NCI-H146 treated with DMSO at 0.1 percent for 48 hours (cell line): ENCODE measurements around the gene DYNLT2.

Source experiments
- DNase-seq: peaks from one replicate; lab custom pipeline; 2025; ENCODE audit not compliant: unreplicated experiment; lab: John Stamatoyannopoulos, UW

Gene DYNLT2, protein sequence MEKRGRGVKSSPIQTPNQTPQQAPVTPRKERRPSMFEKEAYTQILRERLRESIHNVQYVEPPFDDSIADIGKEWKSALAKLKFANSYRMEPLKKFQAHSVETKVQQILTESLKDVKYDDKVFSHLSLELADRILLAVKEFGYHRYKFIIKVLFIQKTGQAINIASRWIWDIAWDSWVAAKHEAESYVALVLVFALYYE

DNA sequence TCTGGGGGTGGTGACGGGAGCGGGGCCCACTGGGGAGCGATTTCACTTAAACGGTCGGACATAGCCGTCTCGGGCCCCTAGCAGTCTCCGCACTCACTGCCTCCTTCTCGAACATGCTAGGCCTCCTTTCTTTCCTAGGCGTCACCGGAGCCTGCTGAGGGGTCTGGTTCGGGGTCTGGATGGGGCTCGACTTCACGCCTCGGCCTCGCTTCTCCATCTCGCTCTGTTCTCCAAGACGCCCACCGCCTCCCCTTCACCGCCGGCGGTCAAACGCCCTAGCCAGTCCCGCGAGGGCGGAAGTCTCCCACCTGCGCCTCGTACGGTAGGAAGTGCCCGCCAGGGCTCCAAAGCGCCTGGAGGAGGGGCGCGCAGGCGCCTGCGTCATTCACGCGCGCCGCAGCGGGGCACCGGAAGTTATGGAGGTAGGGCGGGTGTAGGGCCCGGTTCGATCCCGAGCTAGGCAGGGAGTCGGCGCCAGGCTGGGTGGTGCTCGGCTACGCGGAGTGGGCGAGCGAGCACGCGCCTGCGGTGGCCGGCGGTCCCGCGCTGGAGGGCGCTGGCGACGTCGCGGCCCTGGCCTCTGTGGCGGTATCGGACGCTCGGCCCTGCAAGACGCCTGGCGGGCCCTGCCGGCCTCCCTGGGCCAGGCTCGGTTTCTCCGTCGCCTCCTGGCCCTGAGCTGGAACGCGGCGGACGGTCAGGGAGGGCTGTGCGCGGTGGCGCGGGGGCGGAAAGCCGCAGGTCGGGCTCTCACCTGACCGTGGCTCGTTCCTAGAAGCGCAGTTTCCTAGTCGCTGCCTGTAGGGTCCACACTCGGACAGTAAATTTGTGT, at the start of gene DYNLT2, which contains the start of gene ERMARD:
DYNLT2 (minus strand) TSS at position 331 of the 832 bp plus-strand sequence; CDS start at position 217, 114 bp downstream.
ERMARD (plus strand) TSS at position 381 of the 832 bp plus-strand sequence; CDS start at position 417, 36 bp downstream.
- peak; percentile 96 for DNase-seq

GRCh38 chr6:169800668-169801395, 49.5 kb upstream of the DYNLT2 start:
- peak; percentile 65 for DNase-seq

- DNase-seq: no peak
Observed at GRCh38 chr6:169800116-169800667, 48.8 kb upstream of the DYNLT2 start.

GRCh38 chr6:169799474-169799926, 48.1 kb upstream of the DYNLT2 start:
- peak; percentile 35 for DNase-seq

DNA sequence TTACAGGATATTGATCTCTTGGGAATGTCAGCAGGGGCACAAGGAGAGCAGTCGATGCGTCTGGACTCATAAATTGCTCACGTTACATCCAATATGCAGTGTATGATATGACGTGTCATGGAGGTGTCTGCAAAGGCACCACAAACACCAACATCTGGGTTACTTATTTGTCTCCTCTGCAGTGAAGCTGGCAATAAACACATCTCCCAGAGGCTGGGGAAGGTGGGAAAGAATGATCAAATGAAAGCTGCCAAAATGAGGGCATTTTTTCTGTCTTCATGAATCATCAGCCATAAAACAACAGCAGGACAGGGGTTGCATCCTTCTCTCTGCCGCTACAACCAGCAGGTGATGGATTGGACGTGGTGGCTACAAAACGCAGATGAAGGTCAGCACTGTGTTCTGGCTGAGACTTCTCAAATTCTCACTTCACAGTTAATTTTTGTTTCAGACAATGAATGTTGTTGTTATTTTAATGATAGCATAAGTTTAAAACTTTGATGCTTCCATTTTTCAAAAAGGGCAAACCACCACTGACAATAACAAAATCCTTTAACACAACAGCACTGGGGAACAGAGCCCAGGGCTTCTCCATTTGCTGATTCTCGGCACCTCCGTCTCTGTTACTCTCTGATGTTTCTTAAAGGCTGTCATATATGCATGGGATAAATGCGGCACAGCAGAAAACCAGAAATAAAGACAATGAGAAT, 47.5 kb upstream of the DYNLT2 start:
- no peak for DNase-seq

DNA sequence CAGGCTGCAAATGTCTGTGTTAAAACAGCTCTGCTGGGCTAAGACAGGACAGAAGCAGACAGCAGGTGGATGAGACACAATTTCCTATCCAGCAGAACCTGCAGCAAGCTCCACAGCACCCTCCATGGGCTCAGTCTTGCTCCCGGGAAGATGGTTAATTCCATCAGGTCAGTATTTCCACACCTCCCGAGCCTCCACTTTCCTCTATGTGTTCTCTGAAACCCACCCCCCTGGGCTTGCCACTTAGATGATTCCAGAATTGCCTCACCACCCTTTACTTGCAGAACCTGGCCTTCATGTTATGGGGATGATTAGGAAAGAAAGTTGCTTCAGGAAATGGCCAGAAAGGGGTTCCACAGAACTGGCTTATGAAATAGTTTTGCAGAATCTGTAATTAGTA, 43.8 kb upstream of the DYNLT2 start:
- no peak for DNase-seq

DNA sequence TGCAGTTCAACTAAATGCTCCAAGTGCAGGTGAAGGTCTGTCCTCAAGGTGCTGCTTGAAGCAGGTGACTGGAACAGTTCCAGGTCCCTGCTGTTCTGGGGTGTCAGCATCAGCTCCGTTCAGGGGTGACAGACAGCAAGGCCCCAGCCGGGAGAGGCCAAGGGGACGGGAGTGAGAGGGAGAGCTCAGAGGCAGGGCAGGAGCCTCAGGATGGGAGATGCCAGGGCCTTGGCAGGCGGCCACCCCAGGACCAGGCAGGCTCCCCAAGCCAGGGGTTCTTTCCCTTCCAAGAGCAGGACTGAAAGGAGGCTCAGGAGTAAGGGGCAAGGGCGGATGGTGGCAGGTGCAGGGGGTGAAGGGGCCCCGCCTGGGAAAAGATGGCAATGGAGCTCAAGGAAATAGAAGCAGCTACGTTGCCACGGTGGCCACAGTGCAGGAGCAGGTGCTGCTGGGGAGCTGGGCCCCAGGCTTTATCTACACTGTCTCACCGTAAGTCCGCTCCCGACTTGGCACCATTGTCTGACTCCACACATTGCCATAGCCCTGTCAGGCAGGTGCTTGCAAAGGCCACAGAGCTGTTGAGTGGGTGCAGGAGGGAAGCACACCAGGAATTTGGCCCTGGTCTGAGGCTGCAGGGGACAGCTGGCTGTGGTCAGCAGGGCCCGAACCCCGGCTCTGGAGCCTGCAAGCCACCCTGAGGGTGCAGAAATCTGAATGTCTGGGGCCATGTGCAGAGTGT, 43.1 kb upstream of the DYNLT2 start:
- peak; percentile 45 for DNase-seq

GRCh38 chr6:169793408-169793807, 42.0 kb upstream of the DYNLT2 start:
- no peak for DNase-seq

GRCh38 chr6:169792306-169793015, 41.1 kb upstream of the DYNLT2 start:
- DNase-seq: no peak

- DNase-seq: no peak
Observed at GRCh38 chr6:169791721-169792131, 40.4 kb upstream of the DYNLT2 start.

DNA sequence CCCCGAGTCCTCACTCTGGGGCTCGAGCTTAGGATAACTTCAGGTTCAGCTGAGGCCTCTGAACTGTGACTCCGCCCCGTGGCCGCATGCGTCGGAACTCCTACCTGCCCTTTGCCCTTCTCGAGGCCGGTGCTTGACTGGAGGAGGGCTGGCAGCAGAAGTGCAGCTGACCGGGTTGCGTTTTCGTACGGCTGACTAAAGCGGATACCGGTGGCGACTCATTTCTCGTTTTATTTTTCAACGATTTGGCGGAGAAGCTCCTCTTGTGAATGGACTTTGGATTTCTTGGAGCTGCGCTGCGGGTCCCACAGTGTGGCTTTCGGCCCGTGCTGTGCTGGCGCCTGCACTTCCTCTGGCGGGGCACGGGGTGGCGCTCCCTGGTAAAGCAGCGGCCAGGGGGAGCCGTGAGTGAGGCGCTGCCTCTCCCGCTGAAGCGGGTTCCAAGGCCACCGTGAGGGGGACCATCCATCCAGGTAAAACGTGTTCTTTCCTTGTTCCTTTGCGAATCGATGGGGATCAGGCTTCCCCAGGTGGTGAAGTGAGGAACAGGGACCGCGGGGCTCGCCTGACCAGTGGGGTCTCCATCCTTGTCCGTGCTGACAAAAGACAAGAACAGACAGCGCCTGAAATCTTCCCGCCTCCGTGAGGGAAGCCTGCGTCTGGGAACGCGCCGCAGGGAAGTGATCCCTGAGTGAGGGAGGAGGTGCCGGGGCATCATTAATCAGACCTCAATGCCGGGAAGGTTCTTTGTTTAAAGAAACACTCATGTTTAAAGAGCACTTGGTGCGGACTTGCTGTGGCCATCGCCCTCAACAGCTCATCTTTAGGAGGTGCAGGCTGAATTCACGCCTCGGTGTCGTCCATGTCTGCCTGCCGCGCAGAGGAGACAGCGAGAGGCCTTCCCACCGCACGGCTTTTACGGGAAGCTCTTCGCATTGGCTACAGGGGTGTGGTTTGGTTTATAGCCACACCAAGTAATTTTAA, 38.9 kb upstream of the DYNLT2 start:
- DNase-seq: peak; percentile 93

GRCh38 chr6:169789146-169789943, 38.0 kb upstream of the DYNLT2 start:
- peak; percentile 97 for DNase-seq

DNA sequence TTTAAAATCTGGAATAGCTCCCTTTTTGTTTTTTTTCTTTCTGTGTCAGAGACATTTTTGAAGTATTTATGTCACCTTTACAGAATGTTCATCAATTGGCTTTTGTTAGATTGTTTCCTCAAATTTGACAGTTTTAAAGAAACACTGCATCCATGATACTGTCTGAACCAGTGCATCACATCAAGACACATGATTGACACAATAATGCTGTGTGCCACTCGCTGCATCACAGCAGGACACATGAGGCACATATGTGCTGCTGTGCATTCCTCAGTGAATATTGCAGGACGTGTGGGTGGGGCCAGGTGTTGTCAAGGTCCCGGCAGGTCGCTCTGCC, 37.4 kb upstream of the DYNLT2 start:
- no peak for DNase-seq

GRCh38 chr6:169787797-169788196, 36.4 kb upstream of the DYNLT2 start:
- DNase-seq: no peak

GRCh38 chr6:169786349-169786748, 35.0 kb upstream of the DYNLT2 start:
- no peak for DNase-seq

DNA sequence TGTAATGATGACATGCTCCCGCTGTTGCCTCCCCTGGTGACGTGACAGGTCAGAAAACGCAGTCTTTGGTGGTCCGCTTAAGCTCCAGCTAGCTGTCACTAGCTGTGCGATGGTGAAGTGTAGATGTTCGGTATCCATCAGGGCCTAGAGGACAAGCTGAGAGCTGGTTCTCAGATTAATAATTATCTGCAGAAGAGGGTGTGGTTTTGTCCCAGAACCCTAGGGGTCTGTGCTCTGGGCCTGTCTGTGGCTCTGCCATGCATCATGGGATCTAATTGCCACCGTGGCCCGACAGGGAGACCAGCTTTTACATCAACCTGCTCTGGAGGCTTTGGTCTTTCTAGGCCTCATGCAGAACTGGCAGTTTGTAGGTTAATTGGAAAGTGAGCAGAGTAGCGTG, 34.2 kb upstream of the DYNLT2 start:
- DNase-seq: no peak

GRCh38 chr6:169784821-169785340, 33.5 kb upstream of the DYNLT2 start:
- no peak for DNase-seq
